Adrenal gland (tissue), 5 donors: ENCODE results near the gene PELI3.

Experiments
- CTCF ChIP-seq, 6 experiments: fragments of 450-650 bp in 4 of 6; fragments of 200-600 bp in 2 of 6; sonication (generic) in 1 of 6; IDR thresholded peaks; 1 replicate in 5 of 6; 2 replicates in 1 of 6; pipeline versions ENCODE4 v1.5.1 to v1.8.0; 2016 to 2021; ENCODE audit warnings: antibody characterized with exemption in 6 of 6, mild to moderate bottlenecking in 2 of 6, moderate library complexity in 1 of 6
- POLR2A ChIP-seq, 2 donors: fragments of 450-650 bp; IDR thresholded peaks; one replicate each; pipeline ENCODE4 v1.6.1; 2017; ENCODE audit warnings: antibody characterized with exemption in 2 of 2, mild to moderate bottlenecking in 2 of 2, moderate library complexity in 1 of 2
- donor health status: DM: no; HTN: no; CAD: no.

DNA sequence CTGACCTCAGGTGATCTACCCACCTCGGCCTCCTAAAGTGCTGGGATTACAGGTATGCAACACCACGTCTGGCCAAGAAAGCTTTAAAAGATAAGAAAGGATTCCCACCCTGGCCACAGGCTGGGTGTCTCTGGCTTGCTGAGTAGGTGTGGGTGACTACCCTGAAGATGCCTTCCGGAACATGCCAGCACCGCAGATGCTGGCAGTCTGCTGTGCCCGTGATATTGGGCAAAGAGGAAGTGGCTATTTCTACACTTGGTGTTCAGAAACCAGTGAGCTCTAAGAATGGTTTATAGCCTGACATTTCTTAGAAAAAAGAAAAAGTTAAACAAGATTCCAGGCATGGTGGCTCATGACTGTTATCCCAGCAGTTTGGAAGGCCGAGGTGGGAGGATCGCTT, 34.1 kb upstream of the PELI3 start:
- TF ChIP-seq CTCF (IDR thresholded peaks at IDR 0.05) (no peak), POLR2A (IDR thresholded peaks at IDR 0.05) (no peak)
